ENCODE results near the gene FXYD7. TPM values are rescaled to one million over a fixed set of nuclear protein-coding genes. Genes with fewer than 3 reads are reported as not detected.

FXYD7 gene
- total and polyA plus RNA-seq, 2 donors (not counting 1 experiment from before 2014, with no cell fraction given) = not detected

GRCh38 chr19:35116072-35116801 lies 26.8 kb upstream of the FXYD7 start:
- H2AFZ ChIP-seq (ENCODE audit: low read length) = no peak overlapping the region
- no peak overlapping the region for H3K4me3 ChIP-seq (replicated peaks in 1 of 4; ENCODE audit: control extremely low read depth in 1 of 4, insufficient read depth in 1 of 4, low read depth in 3 of 4, low read length in 4 of 4)
- no peaks in the 10 kb centered on the region for H3K79me2 ChIP-seq (ENCODE audit: control insufficient read depth, insufficient read depth, low read length)
- no peak for TF ChIP-seq EZH2 (IDR thresholded peaks at IDR 0.05; ENCODE audit: low read length, missing control alignments)
- TF ChIP-seq, protein P1, sequence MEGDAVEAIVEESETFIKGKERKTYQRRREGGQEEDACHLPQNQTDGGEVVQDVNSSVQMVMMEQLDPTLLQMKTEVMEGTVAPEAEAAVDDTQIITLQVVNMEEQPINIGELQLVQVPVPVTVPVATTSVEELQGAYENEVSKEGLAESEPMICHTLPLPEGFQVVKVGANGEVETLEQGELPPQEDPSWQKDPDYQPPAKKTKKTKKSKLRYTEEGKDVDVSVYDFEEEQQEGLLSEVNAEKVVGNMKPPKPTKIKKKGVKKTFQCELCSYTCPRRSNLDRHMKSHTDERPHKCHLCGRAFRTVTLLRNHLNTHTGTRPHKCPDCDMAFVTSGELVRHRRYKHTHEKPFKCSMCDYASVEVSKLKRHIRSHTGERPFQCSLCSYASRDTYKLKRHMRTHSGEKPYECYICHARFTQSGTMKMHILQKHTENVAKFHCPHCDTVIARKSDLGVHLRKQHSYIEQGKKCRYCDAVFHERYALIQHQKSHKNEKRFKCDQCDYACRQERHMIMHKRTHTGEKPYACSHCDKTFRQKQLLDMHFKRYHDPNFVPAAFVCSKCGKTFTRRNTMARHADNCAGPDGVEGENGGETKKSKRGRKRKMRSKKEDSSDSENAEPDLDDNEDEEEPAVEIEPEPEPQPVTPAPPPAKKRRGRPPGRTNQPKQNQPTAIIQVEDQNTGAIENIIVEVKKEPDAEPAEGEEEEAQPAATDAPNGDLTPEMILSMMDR (conservative IDR thresholded peaks at IDR 0.05 in 1 of 2, IDR thresholded peaks at IDR 0.05 in 1 of 2; ENCODE audit: low read depth in 1 of 2, low read length in 2 of 2) = no peak
- H4K20me1 ChIP-seq (ENCODE audit: control insufficient read depth, extremely low read depth, insufficient read depth, low read length) = no peaks in the 10 kb centered on the region
- no peak overlapping the region for H3K27ac ChIP-seq (ENCODE audit: insufficient read depth, low read length)
- H3K4me1 ChIP-seq (ENCODE audit: control insufficient read depth, extremely low read depth, insufficient read depth, low read length) = no peaks in the 10 kb centered on the region
- no peak overlapping the region for H3K9ac ChIP-seq (ENCODE audit: insufficient read depth, low read length)
- DNase-seq (ENCODE audit: low read depth in 2 of 2) = no peak
- H3K36me3 ChIP-seq (ENCODE audit: control insufficient read depth, insufficient read depth, low read length) = no peaks in the 10 kb centered on the region
- no peaks in the 10 kb centered on the region for H3K27me3 ChIP-seq (ENCODE audit: control insufficient read depth, insufficient read depth, low read length)
- H3K4me2 ChIP-seq (ENCODE audit: extremely low read depth, insufficient read depth, low read length) = no peak overlapping the region
- H3K9me3 ChIP-seq (ENCODE audit: control insufficient read depth, insufficient read depth, low read depth, low read length) = no peaks in the 10 kb centered on the region

GRCh38 chr19:35117116-35117515 lies 25.9 kb upstream of the FXYD7 start:
- Histone ChIP-seq H3K4me3 (replicated peaks in 1 of 4; ENCODE audit: control extremely low read depth in 1 of 4, insufficient read depth in 1 of 4, low read depth in 3 of 4, low read length in 4 of 4) (no peak overlapping the region), H3K4me1 (ENCODE audit: control insufficient read depth, extremely low read depth, insufficient read depth, low read length) (no peaks in the 10 kb centered on the region), H3K27me3 (ENCODE audit: control insufficient read depth, insufficient read depth, low read length) (no peaks in the 10 kb centered on the region), H3K9me3 (ENCODE audit: control insufficient read depth, insufficient read depth, low read depth, low read length) (no peaks in the 10 kb centered on the region), H3K9ac (ENCODE audit: insufficient read depth, low read length) (no peak overlapping the region), H3K4me2 (ENCODE audit: extremely low read depth, insufficient read depth, low read length) (no peak overlapping the region), H3K27ac (ENCODE audit: insufficient read depth, low read length) (no peak overlapping the region), H3K79me2 (ENCODE audit: control insufficient read depth, insufficient read depth, low read length) (no peaks in the 10 kb centered on the region), H3K36me3 (ENCODE audit: control insufficient read depth, insufficient read depth, low read length) (no peaks in the 10 kb centered on the region), H2AFZ (ENCODE audit: low read length) (no peak overlapping the region), H4K20me1 (ENCODE audit: control insufficient read depth, extremely low read depth, insufficient read depth, low read length) (no peaks in the 10 kb centered on the region)
- TF ChIP-seq, protein P1 (conservative IDR thresholded peaks at IDR 0.05 in 1 of 2, IDR thresholded peaks at IDR 0.05 in 1 of 2; ENCODE audit: low read depth in 1 of 2, low read length in 2 of 2) = no peak
- no peak for TF ChIP-seq EZH2 (IDR thresholded peaks at IDR 0.05; ENCODE audit: low read length, missing control alignments)
- DNase-seq (ENCODE audit: low read depth in 2 of 2) = no peak

DNA sequence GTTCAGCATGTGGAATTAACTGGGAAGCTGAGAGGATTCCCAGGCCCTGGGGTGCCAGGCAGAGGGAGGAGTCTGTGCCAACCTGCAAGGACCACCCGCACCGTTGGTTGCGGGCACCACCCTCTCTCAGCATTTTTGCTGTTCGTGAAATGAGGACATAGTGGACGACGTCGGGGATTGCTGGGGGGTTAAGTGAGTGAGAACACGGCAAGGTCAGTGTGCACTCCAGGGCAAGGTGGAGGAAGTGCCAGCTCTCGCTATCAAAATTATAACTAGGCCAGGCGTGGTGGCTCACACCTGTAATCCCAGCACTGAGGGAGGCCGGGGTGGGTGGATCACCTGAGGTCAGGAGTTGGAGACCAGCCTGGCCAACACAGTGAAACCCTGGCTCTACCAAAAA lies 25.3 kb upstream of the FXYD7 start:
- no peak overlapping the region for H3K4me3 ChIP-seq (replicated peaks in 1 of 4; ENCODE audit: control extremely low read depth in 1 of 4, insufficient read depth in 1 of 4, low read depth in 3 of 4, low read length in 4 of 4)
- H3K4me2 ChIP-seq (ENCODE audit: extremely low read depth, insufficient read depth, low read length) = no peak overlapping the region
- no peaks in the 10 kb centered on the region for H4K20me1 ChIP-seq (ENCODE audit: control insufficient read depth, extremely low read depth, insufficient read depth, low read length)
- no peak overlapping the region for H3K9ac ChIP-seq (ENCODE audit: insufficient read depth, low read length)
- H3K4me1 ChIP-seq (ENCODE audit: control insufficient read depth, extremely low read depth, insufficient read depth, low read length) = no peaks in the 10 kb centered on the region
- H3K9me3 ChIP-seq (ENCODE audit: control insufficient read depth, insufficient read depth, low read depth, low read length) = no peaks in the 10 kb centered on the region
- no peak for DNase-seq (ENCODE audit: low read depth in 2 of 2)
- no peaks in the 10 kb centered on the region for H3K79me2 ChIP-seq (ENCODE audit: control insufficient read depth, insufficient read depth, low read length)
- no peaks in the 10 kb centered on the region for H3K27me3 ChIP-seq (ENCODE audit: control insufficient read depth, insufficient read depth, low read length)
- H3K27ac ChIP-seq (ENCODE audit: insufficient read depth, low read length) = no peak overlapping the region
- H2AFZ ChIP-seq (ENCODE audit: low read length) = no peak overlapping the region
- TF ChIP-seq, protein P1 (conservative IDR thresholded peaks at IDR 0.05 in 1 of 2, IDR thresholded peaks at IDR 0.05 in 1 of 2; ENCODE audit: low read depth in 1 of 2, low read length in 2 of 2) = no peak
- no peak for TF ChIP-seq EZH2 (IDR thresholded peaks at IDR 0.05; ENCODE audit: low read length, missing control alignments)
- no peaks in the 10 kb centered on the region for H3K36me3 ChIP-seq (ENCODE audit: control insufficient read depth, insufficient read depth, low read length)

Measured in fibroblast of lung (primary cell).